K562 (cell line): ENCODE measurements around the gene HLA-DMB. TPM values are rescaled to one million over a fixed set of nuclear protein-coding genes. Genes with fewer than 3 reads are reported as not detected.

ENCODE experiments used
- GATAD2B ChIP-seq: fragments of 450-650 bp; IDR thresholded peaks from 2 replicates; pipeline ENCODE4 v1.6.1; 2017; ENCODE audit warnings: mild to moderate bottlenecking, borderline replicate concordance
- HDAC6 ChIP-seq: IDR thresholded peaks from 2 replicates; pipeline ENCODE4 v1.6.1; 2012; ENCODE audit warnings: low read depth, mild to moderate bottlenecking, control low read depth, inconsistent platforms, low read length, moderate library complexity
- KDM1A ChIP-seq, 2 experiments: fragments of 450-650 bp; IDR thresholded peaks; 2 replicates each; pipeline ENCODE4 v1.6.1; 2016; ENCODE audit warnings: mild to moderate bottlenecking in 2 of 2
- MCM2 ChIP-seq: fragments of 450-650 bp; IDR thresholded peaks from 2 replicates; pipeline ENCODE4 v1.6.1; 2017; ENCODE audit warnings: low read depth, mild to moderate bottlenecking
- PHB2 ChIP-seq: fragments of 450-650 bp; IDR thresholded peaks from 2 replicates; pipeline ENCODE4 v1.6.1; 2017; ENCODE audit warnings: low read depth
- TEAD1 ChIP-seq, 2 experiments: fragments of 450-650 bp in 1 of 2; sonication (generic) in 1 of 2; formaldehyde crosslinking; IDR thresholded peaks; 2 replicates each; pipeline versions ENCODE4 v1.4.0 to v1.8.0; 2020 to 2022; ENCODE audit warnings: mild to moderate bottlenecking in 2 of 2, missing genetic modification reagents in 1 of 2
- WHSC1 ChIP-seq: IDR thresholded peaks from one replicate; pipeline ENCODE4 v1.6.1; 2012; ENCODE audit warnings: low read length, control low read depth, inconsistent platforms
- ZNF589 ChIP-seq: fragments of 200-800 bp; sonication (Bioruptor generic); IDR thresholded peaks from 2 replicates; pipeline ENCODE4 v1.6.1; 2016; ENCODE audit warnings: low read depth, missing genetic modification characterization, missing compliant biosample characterization
- polyA plus RNA-seq, 8 experiments: library from polyadenylated mRNA; depleted of rRNA in 4 of 8; stranded (reverse) in 5 of 8; unstranded in 3 of 8; fragments of >200 nt; fragmentation: Nextera tagmentation in 2 of 8; fragmentation: Illumina TruSeq in 1 of 8; extraction: Ambion mirVana in 2 of 8; extraction: Trizol in 1 of 8; gene quantifications; 2 replicates each; pipeline versions ENCODE4 v1.2.1 to v1.2.3, GENCODE V29; 2011 to 2014; ENCODE audit warnings: inconsistent platforms in 1 of 8, missing spikeins in 1 of 8
- total RNA-seq, 7 experiments: library from RNA; depleted of rRNA in 6 of 7; stranded (reverse); fragments of >200 nt in 6 of 7; fragmentation: Illumina TruSeq in 2 of 7; extraction: Trizol in 2 of 7; gene quantifications; 2 replicates each; pipeline versions ENCODE4 v1.2.1 to v1.2.3, GENCODE V29; 2011 to 2021; ENCODE audit warnings: low replicate concordance in 1 of 7
- TF ChIP-seq, protein P1 (sequence below): fragments of 250-450 bp; sonication (Bioruptor Pico); IDR thresholded peaks from 2 replicates; pipeline ENCODE4 v1.5.0; 2021; ENCODE audit warnings: mild to moderate bottlenecking, moderate library complexity
- TF ChIP-seq, protein P2 (sequence below): fragments of 450-650 bp; IDR thresholded peaks from 2 replicates; pipeline ENCODE4 v1.6.1; 2016; ENCODE audit warnings: mild to moderate bottlenecking, moderate library complexity
- TF ChIP-seq, protein P3 (sequence below), 2 experiments: fragments of 250-450 bp in 1 of 2; fragments of 450-650 bp in 1 of 2; sonication (Bioruptor Pico) in 1 of 2; IDR thresholded peaks; 2 replicates each; pipeline versions ENCODE4 v1.6.1 to v1.8.0; 2016 to 2021; ENCODE audit warnings: mild to moderate bottlenecking in 2 of 2, moderate library complexity in 2 of 2, missing compliant biosample characterization in 1 of 2, missing genetic modification characterization in 1 of 2

The HLA-DMB gene
- total and polyA plus RNA-seq, 9 of the 15 experiments (the other 6 are each of a cell fraction or from before 2014, with no cell fraction given) = 0.38 TPM; not detected in 8

DNA sequence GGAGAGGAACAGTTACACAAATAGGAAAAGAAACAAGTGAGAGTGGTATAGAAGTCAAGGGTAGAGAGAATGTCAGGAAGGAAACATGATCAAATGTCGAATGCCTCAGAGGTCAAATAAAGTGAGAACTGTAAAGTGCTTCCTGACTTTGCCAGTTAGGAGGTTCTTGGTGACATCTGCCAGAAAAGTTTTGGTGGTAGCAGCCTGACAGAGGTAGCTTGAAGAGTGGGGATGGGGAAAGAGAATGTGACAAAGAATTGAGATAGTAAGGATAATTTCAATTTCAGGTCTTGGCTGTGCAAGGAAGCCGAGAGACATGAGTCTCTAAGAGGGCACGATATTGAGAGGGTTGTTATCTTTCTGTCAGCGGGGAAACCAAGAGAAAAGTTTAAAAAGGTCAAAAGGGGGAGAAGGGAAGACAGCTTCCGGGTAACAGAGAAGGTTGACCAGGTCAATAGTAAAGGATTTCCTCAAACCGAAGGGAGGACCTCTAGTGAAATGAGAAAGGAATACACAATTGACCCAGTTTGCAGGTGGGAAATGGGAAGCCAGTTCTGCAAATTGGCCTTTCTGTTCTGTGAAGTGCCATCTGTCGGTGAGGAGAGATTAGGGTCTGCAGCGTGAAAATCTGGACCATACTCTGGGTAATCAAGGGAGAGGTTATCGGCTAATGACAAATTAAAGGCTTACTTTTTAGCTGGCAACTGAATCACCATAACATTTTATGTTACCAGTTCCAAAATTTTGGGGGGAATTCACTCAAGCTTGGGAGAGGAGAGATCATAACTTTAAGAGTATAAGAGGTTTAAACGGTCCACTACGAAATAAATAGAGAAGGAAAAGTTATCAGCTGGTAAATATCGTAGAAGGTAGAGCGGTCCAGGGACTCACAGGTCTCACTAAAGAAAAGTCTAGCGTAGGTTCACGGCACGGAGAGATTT lies 26.6 kb upstream of the HLA-DMB start (continued):
- TF ChIP-seq HDAC6 (no peak), WHSC1 (no peak), MCM2 (no peak), TEAD1 (CRISPR knock-in tag; IDR thresholded peaks at IDR 0.05) (no peak), ZNF589 (CRISPR knock-in tag) (no peak; the same call in 1 of the 2 replicates), KDM1A (IDR thresholded peaks at IDR 0.05) (no peak), PHB2 (no peak), GATAD2B (no peak)
- TF ChIP-seq, protein P1, sequence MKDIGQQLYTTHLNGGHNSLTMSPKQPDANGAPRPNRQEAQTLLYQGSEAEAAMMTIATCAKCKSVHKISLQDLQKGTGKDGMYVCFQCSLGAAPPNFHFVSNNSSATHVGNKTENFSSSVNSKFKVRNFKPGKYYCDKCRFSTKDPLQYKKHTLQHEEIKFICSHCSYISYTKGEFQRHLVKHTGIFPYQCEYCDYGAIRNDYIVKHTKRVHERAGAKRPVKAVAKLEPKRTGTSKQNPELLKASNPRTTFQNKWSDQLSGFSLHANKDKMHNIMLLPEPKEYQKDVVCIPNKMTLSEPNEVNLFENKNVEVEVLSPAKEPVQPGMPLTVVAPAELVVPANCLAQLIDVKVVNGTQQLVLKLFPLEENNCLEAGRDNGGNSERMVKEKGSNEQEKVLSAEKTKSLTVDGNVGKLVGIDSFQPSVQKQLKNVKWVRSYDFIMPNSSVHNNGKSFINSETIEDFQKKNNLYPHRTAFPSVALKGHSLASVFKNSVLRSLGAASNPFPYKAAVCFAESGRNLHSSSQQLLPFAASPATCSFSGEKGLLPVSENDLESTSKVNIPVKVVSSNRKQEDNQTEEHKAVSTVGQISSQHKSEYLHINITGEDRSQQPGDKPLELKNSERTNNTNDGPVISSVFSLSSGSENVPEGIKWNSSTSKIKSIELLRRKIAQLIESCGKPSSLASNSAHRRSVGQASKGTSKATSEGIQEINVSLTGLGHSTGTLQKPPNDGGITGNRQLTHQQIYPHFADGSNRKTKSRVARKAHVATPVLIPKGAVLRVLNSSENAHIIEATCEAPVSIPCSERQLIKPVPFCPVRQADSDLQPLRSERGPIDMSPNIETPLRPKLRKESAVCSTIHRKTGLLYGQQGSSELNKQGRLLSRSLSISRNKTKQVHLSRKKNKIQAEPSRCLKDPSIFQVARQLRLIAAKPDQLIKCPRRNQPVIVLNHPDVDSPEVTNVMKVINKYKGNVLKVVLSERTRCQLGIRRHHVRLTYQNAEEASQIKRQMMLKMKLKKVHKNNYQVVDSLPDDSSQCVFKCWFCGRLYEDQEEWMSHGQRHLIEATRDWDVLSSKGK (CRISPR knock-in tag) = no peak
- TF ChIP-seq, protein P2, sequence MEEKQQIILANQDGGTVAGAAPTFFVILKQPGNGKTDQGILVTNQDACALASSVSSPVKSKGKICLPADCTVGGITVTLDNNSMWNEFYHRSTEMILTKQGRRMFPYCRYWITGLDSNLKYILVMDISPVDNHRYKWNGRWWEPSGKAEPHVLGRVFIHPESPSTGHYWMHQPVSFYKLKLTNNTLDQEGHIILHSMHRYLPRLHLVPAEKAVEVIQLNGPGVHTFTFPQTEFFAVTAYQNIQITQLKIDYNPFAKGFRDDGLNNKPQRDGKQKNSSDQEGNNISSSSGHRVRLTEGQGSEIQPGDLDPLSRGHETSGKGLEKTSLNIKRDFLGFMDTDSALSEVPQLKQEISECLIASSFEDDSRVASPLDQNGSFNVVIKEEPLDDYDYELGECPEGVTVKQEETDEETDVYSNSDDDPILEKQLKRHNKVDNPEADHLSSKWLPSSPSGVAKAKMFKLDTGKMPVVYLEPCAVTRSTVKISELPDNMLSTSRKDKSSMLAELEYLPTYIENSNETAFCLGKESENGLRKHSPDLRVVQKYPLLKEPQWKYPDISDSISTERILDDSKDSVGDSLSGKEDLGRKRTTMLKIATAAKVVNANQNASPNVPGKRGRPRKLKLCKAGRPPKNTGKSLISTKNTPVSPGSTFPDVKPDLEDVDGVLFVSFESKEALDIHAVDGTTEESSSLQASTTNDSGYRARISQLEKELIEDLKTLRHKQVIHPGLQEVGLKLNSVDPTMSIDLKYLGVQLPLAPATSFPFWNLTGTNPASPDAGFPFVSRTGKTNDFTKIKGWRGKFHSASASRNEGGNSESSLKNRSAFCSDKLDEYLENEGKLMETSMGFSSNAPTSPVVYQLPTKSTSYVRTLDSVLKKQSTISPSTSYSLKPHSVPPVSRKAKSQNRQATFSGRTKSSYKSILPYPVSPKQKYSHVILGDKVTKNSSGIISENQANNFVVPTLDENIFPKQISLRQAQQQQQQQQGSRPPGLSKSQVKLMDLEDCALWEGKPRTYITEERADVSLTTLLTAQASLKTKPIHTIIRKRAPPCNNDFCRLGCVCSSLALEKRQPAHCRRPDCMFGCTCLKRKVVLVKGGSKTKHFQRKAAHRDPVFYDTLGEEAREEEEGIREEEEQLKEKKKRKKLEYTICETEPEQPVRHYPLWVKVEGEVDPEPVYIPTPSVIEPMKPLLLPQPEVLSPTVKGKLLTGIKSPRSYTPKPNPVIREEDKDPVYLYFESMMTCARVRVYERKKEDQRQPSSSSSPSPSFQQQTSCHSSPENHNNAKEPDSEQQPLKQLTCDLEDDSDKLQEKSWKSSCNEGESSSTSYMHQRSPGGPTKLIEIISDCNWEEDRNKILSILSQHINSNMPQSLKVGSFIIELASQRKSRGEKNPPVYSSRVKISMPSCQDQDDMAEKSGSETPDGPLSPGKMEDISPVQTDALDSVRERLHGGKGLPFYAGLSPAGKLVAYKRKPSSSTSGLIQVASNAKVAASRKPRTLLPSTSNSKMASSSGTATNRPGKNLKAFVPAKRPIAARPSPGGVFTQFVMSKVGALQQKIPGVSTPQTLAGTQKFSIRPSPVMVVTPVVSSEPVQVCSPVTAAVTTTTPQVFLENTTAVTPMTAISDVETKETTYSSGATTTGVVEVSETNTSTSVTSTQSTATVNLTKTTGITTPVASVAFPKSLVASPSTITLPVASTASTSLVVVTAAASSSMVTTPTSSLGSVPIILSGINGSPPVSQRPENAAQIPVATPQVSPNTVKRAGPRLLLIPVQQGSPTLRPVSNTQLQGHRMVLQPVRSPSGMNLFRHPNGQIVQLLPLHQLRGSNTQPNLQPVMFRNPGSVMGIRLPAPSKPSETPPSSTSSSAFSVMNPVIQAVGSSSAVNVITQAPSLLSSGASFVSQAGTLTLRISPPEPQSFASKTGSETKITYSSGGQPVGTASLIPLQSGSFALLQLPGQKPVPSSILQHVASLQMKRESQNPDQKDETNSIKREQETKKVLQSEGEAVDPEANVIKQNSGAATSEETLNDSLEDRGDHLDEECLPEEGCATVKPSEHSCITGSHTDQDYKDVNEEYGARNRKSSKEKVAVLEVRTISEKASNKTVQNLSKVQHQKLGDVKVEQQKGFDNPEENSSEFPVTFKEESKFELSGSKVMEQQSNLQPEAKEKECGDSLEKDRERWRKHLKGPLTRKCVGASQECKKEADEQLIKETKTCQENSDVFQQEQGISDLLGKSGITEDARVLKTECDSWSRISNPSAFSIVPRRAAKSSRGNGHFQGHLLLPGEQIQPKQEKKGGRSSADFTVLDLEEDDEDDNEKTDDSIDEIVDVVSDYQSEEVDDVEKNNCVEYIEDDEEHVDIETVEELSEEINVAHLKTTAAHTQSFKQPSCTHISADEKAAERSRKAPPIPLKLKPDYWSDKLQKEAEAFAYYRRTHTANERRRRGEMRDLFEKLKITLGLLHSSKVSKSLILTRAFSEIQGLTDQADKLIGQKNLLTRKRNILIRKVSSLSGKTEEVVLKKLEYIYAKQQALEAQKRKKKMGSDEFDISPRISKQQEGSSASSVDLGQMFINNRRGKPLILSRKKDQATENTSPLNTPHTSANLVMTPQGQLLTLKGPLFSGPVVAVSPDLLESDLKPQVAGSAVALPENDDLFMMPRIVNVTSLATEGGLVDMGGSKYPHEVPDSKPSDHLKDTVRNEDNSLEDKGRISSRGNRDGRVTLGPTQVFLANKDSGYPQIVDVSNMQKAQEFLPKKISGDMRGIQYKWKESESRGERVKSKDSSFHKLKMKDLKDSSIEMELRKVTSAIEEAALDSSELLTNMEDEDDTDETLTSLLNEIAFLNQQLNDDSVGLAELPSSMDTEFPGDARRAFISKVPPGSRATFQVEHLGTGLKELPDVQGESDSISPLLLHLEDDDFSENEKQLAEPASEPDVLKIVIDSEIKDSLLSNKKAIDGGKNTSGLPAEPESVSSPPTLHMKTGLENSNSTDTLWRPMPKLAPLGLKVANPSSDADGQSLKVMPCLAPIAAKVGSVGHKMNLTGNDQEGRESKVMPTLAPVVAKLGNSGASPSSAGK = no peak
- TF ChIP-seq, protein P3, sequence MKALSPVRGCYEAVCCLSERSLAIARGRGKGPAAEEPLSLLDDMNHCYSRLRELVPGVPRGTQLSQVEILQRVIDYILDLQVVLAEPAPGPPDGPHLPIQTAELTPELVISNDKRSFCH (CRISPR knock-in tag; IDR thresholded peaks at IDR 0.05) = no peak
- TF ChIP-seq, protein P3 (tag; IDR thresholded peaks at IDR 0.05) = peak; percentile 89
